Measurements from ENCODE around the gene SLC26A2. TPM values are rescaled to one million over a fixed set of nuclear protein-coding genes. Genes with fewer than 3 reads are reported as not detected.

The SLC26A2 gene
- total RNA-seq, 3 donors from 2014 or later = 562 to 1,399 (median 853) TPM

DNA sequence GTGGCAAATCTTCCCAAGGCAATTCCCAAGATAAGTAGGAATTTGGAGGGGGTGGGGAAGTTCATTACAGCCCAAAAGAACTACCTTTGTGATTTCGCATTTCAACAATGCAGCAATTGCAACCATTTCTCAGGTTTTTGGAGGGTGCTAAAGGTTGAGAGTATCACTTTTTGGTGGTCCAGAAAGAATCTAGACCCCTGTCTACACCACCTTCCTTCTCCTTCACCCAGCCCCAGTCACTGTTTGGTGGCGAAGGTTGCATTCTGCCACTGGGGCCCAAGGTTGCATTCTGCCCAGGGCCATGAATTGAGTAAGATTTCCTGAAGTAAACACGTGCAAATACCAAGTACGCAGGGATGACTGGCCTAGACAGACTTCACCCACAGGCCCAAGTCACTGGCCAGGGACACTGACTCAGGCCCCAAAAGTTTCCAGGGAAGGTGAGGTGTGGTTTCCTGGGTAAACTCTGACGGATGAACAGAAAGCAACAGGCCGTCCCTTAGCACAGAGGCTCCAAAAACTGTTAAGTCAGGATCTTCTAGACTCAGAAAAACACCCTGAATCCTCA, 21.7 kb upstream of the SLC26A2 start:
- H3K9me3 ChIP-seq = no peaks in the 10 kb centered on the region
- DNase-seq = no peak
- H3K4me1 ChIP-seq (ENCODE audit: low read depth) = peaks cover 24% of the 10 kb centered on the region
- TF ChIP-seq CTCF (IDR thresholded peaks at IDR 0.05) = no peak
- intact Hi-C loops (cut with DNase I, micrococcal nuclease) = no loop called here
- ATAC-seq = peak; percentile 46
- H3K4me3 ChIP-seq = no peak overlapping the region
- H3K36me3 ChIP-seq (ENCODE audit: low read depth) = no peaks in the 10 kb centered on the region

GRCh38 chr5:149939546-149939945, 21.0 kb upstream of the SLC26A2 start:
- intact Hi-C loops (cut with DNase I, micrococcal nuclease) = no loop called here
- Histone ChIP-seq H3K4me3 (no peak overlapping the region), H3K36me3 (ENCODE audit: low read depth) (no peaks in the 10 kb centered on the region), H3K4me1 (ENCODE audit: low read depth) (peaks cover 31% of the 10 kb centered on the region), H3K9me3 (no peaks in the 10 kb centered on the region)
- no peak for DNase-seq
- TF ChIP-seq CTCF (IDR thresholded peaks at IDR 0.05) = no peak
- peak; percentile 15 for ATAC-seq

GRCh38 chr5:149940077-149940574, 20.4 kb upstream of the SLC26A2 start:
- Histone ChIP-seq H3K9me3 (no peaks in the 10 kb centered on the region), H3K4me3 (no peak overlapping the region), H3K4me1 (ENCODE audit: low read depth) (peaks cover 35% of the 10 kb centered on the region), H3K36me3 (ENCODE audit: low read depth) (no peaks in the 10 kb centered on the region)
- ATAC-seq = no peak
- no peak for TF ChIP-seq CTCF (IDR thresholded peaks at IDR 0.05)
- intact Hi-C loops (cut with DNase I, micrococcal nuclease) = no loop called here
- no peak for DNase-seq

DNA sequence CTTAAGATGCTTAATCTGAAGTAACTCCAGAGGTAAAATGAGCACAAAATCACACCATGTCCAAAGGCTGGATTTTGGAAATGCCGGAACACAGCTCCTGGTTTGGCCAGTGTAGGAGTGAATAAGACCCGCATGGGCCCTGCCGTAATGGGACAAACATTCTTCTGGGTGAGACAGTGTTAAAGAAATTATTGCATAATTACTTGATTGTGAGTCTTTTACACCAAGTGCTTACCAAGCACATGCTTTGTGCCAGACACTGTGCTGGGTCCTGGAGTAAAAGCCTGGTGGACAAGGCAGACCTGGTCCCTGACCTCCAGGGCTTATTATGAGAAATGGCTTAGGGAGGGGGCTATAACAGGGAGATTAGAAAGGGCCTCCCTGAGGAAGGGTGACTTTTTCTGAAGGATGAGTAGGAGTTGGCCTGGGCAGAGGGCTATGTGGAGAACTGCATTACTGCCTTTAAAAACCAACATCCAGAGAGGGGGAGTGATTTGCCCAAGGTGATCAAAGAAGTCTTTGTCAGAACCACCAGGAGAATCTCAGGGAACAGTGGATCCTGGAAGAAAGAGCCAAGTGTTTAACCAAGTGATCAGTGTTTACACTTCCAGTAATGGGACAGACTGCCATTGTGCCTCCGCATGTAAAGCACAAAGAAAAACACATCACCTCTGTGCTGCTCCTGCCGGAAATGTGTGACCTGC, 19.5 kb upstream of the SLC26A2 start:
- Histone ChIP-seq H3K9me3 (no peaks in the 10 kb centered on the region), H3K36me3 (ENCODE audit: low read depth) (no peaks in the 10 kb centered on the region), H3K4me1 (ENCODE audit: low read depth) (peaks cover 42% of the 10 kb centered on the region), H3K4me3 (no peak overlapping the region)
- ATAC-seq = no peak
- TF ChIP-seq CTCF (IDR thresholded peaks at IDR 0.05) = no peak
- intact Hi-C loops (cut with DNase I, micrococcal nuclease) = no loop called here
- DNase-seq = no peak

GRCh38 chr5:149941795-149942194, 18.8 kb upstream of the SLC26A2 start:
- no peaks in the 10 kb centered on the region for H3K36me3 ChIP-seq (ENCODE audit: low read depth)
- TF ChIP-seq CTCF (IDR thresholded peaks at IDR 0.05) = no peak
- no peak overlapping the region for H3K4me3 ChIP-seq
- peaks cover 48% of the 10 kb centered on the region for H3K4me1 ChIP-seq (ENCODE audit: low read depth)
- intact Hi-C loops (cut with DNase I, micrococcal nuclease) = no loop called here
- no peaks in the 10 kb centered on the region for H3K9me3 ChIP-seq
- no peak for DNase-seq
- no peak for ATAC-seq
